IMR-90 (cell line): ENCODE results near the gene PSMB11. TPM values are rescaled to one million over a fixed set of nuclear protein-coding genes. Genes with fewer than 3 reads are reported as not detected.

Experiments
- ATAC-seq: fragments of 200-7000 bp; cut with Tn5 transposase; 2 replicates; pipeline ENCODE4 v1.9.1; 2020; ENCODE audit warnings: low read depth, mild to moderate bottlenecking, moderate library complexity
- BruUV-seq: library from RNA; stranded (reverse); fragments of 400-500 nt; replicated peaks from 2 replicates; lab custom pipeline; 2021; lab: Mats Ljungman, UMichigan
- CTCF ChIA-PET: fragments of 300-600 bp; formaldehyde crosslinking; extraction: SDS; loops from one replicate; lab custom pipeline; 2021; ENCODE audit warnings: antibody characterized with exemption; lab: Yijun Ruan, JAX
- POLR2A ChIA-PET: fragments of 300-600 bp; sonication (Branson Sonifier 250); formaldehyde crosslinking; loops from one replicate; lab custom pipeline; 2022; ENCODE audit warnings: antibody characterized with exemption; ENCODE audit not compliant: unreplicated experiment; lab: Charles Lee
- DNase-seq: peaks from one replicate; pipeline ENCODE4 v3.0.0; 2013
- H2AFZ ChIP-seq: replicated peaks from 2 replicates; pipeline ENCODE3; 2013; ENCODE audit warnings: low read length, mild to moderate bottlenecking; ENCODE audit not compliant: poor library complexity
- H2AK5ac ChIP-seq: 2 replicates; pipeline ENCODE4 v1.6.1; 2013; ENCODE audit warnings: low read depth, low read length, inconsistent platforms
- H2AK9ac ChIP-seq: replicated peaks from 2 replicates; pipeline ENCODE3; 2013; ENCODE audit warnings: mild to moderate bottlenecking, low read depth, low read length, moderate library complexity; ENCODE audit not compliant: poor library complexity
- H2BK120ac ChIP-seq: 2 replicates; pipeline ENCODE4 v1.6.1; 2013; ENCODE audit warnings: low read depth, low read length, inconsistent platforms
- H2BK15ac ChIP-seq: 3 replicates; pipeline ENCODE4 v1.6.1; 2013; ENCODE audit warnings: low read depth, low read length, inconsistent platforms
- H2BK20ac ChIP-seq: 2 replicates; pipeline ENCODE4 v1.6.1; 2013; ENCODE audit warnings: low read depth, mild to moderate bottlenecking, inconsistent platforms, low read length, moderate library complexity
- H2BK5ac ChIP-seq: 2 replicates; pipeline ENCODE4 v1.6.1; 2013; ENCODE audit warnings: mild to moderate bottlenecking, low read depth, low read length, inconsistent platforms; ENCODE audit not compliant: poor library complexity, severe bottlenecking
- H3K14ac ChIP-seq: replicated peaks from 2 replicates; pipeline ENCODE4 v1.6.1; 2013; ENCODE audit warnings: low read depth, low read length, inconsistent platforms
- H3K18ac ChIP-seq: 2 replicates; pipeline ENCODE4 v1.6.1; 2013; ENCODE audit warnings: low read depth, low read length, control low read depth
- H3K23ac ChIP-seq: 2 replicates; pipeline ENCODE4 v1.6.1; 2013; ENCODE audit warnings: low read depth, low read length, inconsistent platforms
- H3K27ac ChIP-seq: 2 replicates; pipeline ENCODE4 v1.5.1; 2013; ENCODE audit warnings: mild to moderate bottlenecking, control low read depth, low read length; ENCODE audit not compliant: insufficient read depth
- H3K27me3 ChIP-seq: 2 replicates; pipeline ENCODE4 v1.6.1; 2013; ENCODE audit warnings: low read length; ENCODE audit not compliant: control insufficient read depth, insufficient read depth
- H3K36me3 ChIP-seq: 2 replicates; pipeline ENCODE4 v1.6.1; 2013; ENCODE audit warnings: low read length, mixed read lengths; ENCODE audit not compliant: control insufficient read depth, insufficient read depth
- H3K4ac ChIP-seq: 2 replicates; pipeline ENCODE4 v1.6.1; 2013; ENCODE audit warnings: low read depth, low read length, inconsistent platforms
- H3K4me1 ChIP-seq: 2 replicates; pipeline ENCODE4 v1.6.1; 2013; ENCODE audit warnings: low read length, mixed read lengths; ENCODE audit not compliant: control insufficient read depth, insufficient read depth
- H3K4me2 ChIP-seq: 2 replicates; pipeline ENCODE4 v1.6.1; 2013; ENCODE audit warnings: low read depth, mild to moderate bottlenecking, control low read depth, low read length, moderate library complexity
- H3K4me3 ChIP-seq: 2 replicates; pipeline ENCODE4 v1.5.1; 2013; ENCODE audit warnings: low read depth, mild to moderate bottlenecking, control low read depth, low read length, moderate library complexity; ENCODE audit not compliant: insufficient read depth
- H3K56ac ChIP-seq: 2 replicates; pipeline ENCODE4 v1.6.1; 2013; ENCODE audit warnings: low read length, inconsistent platforms; ENCODE audit not compliant: insufficient read depth; ENCODE audit errors: extremely low read depth
- H3K79me1 ChIP-seq, 2 experiments: 2 replicates each; pipeline ENCODE4 v1.6.1; 2013; ENCODE audit warnings: low read length in 2 of 2, inconsistent platforms in 1 of 2, low read depth in 1 of 2
- H3K9ac ChIP-seq: 2 replicates; pipeline ENCODE4 v1.6.1; 2013; ENCODE audit warnings: low read depth, low read length, control low read depth
- H3K9me1 ChIP-seq: 2 replicates; pipeline ENCODE4 v1.6.1; 2013; ENCODE audit warnings: low read length, inconsistent platforms; ENCODE audit not compliant: insufficient read depth
- H3K9me3 ChIP-seq: 2 replicates; pipeline ENCODE4 v1.6.1; 2013; ENCODE audit warnings: low read length; ENCODE audit not compliant: control insufficient read depth, insufficient read depth
- H4K20me1 ChIP-seq: 2 replicates; pipeline ENCODE4 v1.6.1; 2013; ENCODE audit warnings: low read length, inconsistent platforms; ENCODE audit not compliant: insufficient read depth
- H4K5ac ChIP-seq: 2 replicates; pipeline ENCODE4 v1.6.1; 2013; ENCODE audit warnings: mild to moderate bottlenecking, low read depth, low read length, control low read depth
- H4K8ac ChIP-seq, 2 experiments: 2 replicates each; pipeline ENCODE4 v1.6.1; 2013; ENCODE audit warnings: low read depth in 2 of 2, low read length in 2 of 2, control low read depth in 1 of 2, inconsistent platforms in 1 of 2
- H4K91ac ChIP-seq: 2 replicates; pipeline ENCODE4 v1.6.1; 2013; ENCODE audit warnings: low read depth, low read length, inconsistent platforms; ENCODE audit not compliant: insufficient read depth
- BHLHE40 ChIP-seq: fragments of 150-350 bp; IDR thresholded peaks from 2 replicates; pipeline ENCODE4 v1.6.1; 2016; ENCODE audit warnings: mild to moderate bottlenecking, low read depth, low read length
- CEBPB ChIP-seq: IDR thresholded peaks from 2 replicates; pipeline ENCODE4 v1.6.1; 2012; ENCODE audit warnings: low read depth, low read length, improper control_type of control experiment
- CHD1 ChIP-seq: IDR thresholded peaks from 2 replicates; pipeline ENCODE4 v1.6.1; 2012; ENCODE audit warnings: low read depth, low read length, improper control_type of control experiment
- FOS ChIP-seq: fragments of 150-350 bp; IDR thresholded peaks from 2 replicates; pipeline ENCODE4 v1.6.1; 2016; ENCODE audit warnings: low read depth, low read length
- MAFK ChIP-seq: IDR thresholded peaks from 2 replicates; pipeline ENCODE4 v1.6.1; 2012; ENCODE audit warnings: low read depth, low read length, improper control_type of control experiment
- MXI1 ChIP-seq: IDR thresholded peaks from 2 replicates; pipeline ENCODE4 v1.6.1; 2012; ENCODE audit warnings: low read depth, mild to moderate bottlenecking, low read length, moderate library complexity, borderline replicate concordance
- NFE2L2 ChIP-seq: fragments of 150-350 bp; IDR thresholded peaks from 2 replicates; pipeline ENCODE4 v1.6.1; 2016; ENCODE audit warnings: low read depth, mild to moderate bottlenecking, low read length
- POLR2A ChIP-seq: IDR thresholded peaks from 2 replicates; pipeline ENCODE4 v1.6.1; 2012; ENCODE audit warnings: mild to moderate bottlenecking, low read depth, low read length
- RAD21 ChIP-seq: IDR thresholded peaks from 2 replicates; pipeline ENCODE4 v1.6.1; 2012; ENCODE audit warnings: low read length, improper control_type of control experiment
- SMC3 ChIP-seq: fragments of 150-350 bp; IDR thresholded peaks from 2 replicates; pipeline ENCODE4 v1.6.1; 2016; ENCODE audit warnings: low read depth, mild to moderate bottlenecking, antibody characterized with exemption, low read length, moderate library complexity
- WGBS, 2 experiments: methylation state at CpG; one replicate each; pipeline versions ENCODE4 v1.1.5 to v1.1.7; 2013; ENCODE audit warnings: missing lambda C conversion rate in 2 of 2; ENCODE audit not compliant: insufficient read length in 1 of 2; ENCODE audit errors: extremely low coverage in 2 of 2; 5-methylcytosine and 5-hydroxymethylcytosine counted together
- dilution Hi-C: fragments of 300-500 bp; cut with HindIII; formaldehyde crosslinking; loops from one replicate; pipeline ENCODE4 v1.14.3; 2018; ENCODE audit warnings: low sequenced_read_pairs; ENCODE audit not compliant: unreplicated experiment
- in situ Hi-C: fragments of 300-500 bp; cut with MboI; formaldehyde crosslinking; loops from 3 replicates; pipeline ENCODE4 v1.14.3; 2019; ENCODE audit warnings: low sequenced_read_pairs, inconsistent platforms, mixed read lengths
- intact Hi-C: fragments of 100-400 bp; cut with micrococcal nuclease; formaldehyde crosslinking; loops from 2 replicates; pipeline ENCODE4 v1.10.0; 2022
- polyA plus RNA-seq, 3 experiments: library from polyadenylated mRNA; depleted of rRNA; stranded (reverse); fragments of >200 nt; gene quantifications; 2 replicates each; pipeline ENCODE4 v1.2.3, GENCODE V29; 2012; ENCODE audit warnings: low replicate concordance in 1 of 3
- total RNA-seq: library from RNA; depleted of rRNA; stranded (reverse); fragments of >200 nt; gene quantifications from 2 replicates; pipeline ENCODE4 v1.2.3, GENCODE V29; 2012
- TF ChIP-seq, protein P1 (sequence below): conservative IDR thresholded peaks from 2 replicates; pipeline ENCODE4 v1.5.1; 2012; ENCODE audit warnings: mild to moderate bottlenecking, low read depth, low read length, improper control_type of control experiment
- TF ChIP-seq, protein P2 (sequence below): fragments of 150-350 bp; IDR thresholded peaks from 2 replicates; pipeline ENCODE4 v1.6.1; 2017; ENCODE audit warnings: mild to moderate bottlenecking, antibody characterized with exemption, low read length, low read depth
- TF ChIP-seq, protein P3 (sequence below): fragments of 150-350 bp; IDR thresholded peaks from 2 replicates; pipeline ENCODE4 v1.6.1; 2016; ENCODE audit warnings: low read depth, mild to moderate bottlenecking, low read length, moderate library complexity, borderline replicate concordance

The PSMB11 gene
- total and polyA plus RNA-seq, 2 of the 4 experiments (the other 2 are of a cell fraction): not detected

DNA sequence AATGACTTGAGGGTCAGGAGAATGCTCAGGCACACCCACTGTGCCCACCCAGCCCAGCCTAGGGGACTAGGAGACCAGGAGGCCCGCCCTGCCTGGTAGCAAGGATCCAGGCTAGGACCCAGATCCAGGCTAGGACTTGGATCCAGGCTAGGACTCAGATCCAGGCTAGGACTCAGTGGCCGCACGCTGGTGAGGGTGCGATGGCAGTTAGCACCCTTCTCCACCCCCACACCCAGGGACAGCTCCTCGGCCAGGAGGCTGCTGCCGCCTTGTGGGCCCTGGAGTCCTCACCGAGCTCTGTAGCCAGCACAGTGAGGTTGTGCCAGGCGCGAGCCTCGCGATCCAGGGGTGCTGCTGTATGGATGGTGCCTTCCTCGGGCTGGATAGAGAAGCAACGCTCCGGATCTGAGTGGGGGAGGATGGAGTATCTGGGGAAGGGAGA, 10.2 kb downstream of the PSMB11 start:
- BruUV-seq: no TSS peak
- Histone ChIP-seq H3K18ac (no peak overlapping the region), H3K27me3 (no peaks in the 10 kb centered on the region), H3K4me2 (no peak overlapping the region), H3K27ac (no peak overlapping the region), H2AK9ac (peak overlapping the region; percentile 23), H3K9me1 (peaks cover 3% of the 10 kb centered on the region; the same call in 1 of the 2 replicates), H3K79me1 (peaks cover 0 to 19% of the 10 kb centered on the region in 2 experiments; a peak in 2 of 4 replicates), H3K36me3 (peaks cover 2% of the 10 kb centered on the region; the same call in 1 of the 2 replicates), H3K4me1 (peaks cover 11% of the 10 kb centered on the region), H4K8ac (no peak overlapping the region), H2BK15ac (no peak overlapping the region), H3K9ac (no peak overlapping the region), H3K4me3 (no peak overlapping the region), H2BK120ac (no peak overlapping the region), H2BK20ac (no peak overlapping the region), H4K5ac (no peak overlapping the region), H3K9me3 (no peaks in the 10 kb centered on the region), H3K4ac (no peak overlapping the region), H4K20me1 (no peaks in the 10 kb centered on the region; the same call in 1 of the 2 replicates), H3K14ac (no peak overlapping the region), H2BK5ac (no peak overlapping the region), H2AFZ (no peak overlapping the region), H4K91ac (no peak overlapping the region), H2AK5ac (no peak overlapping the region), H3K23ac (no peak overlapping the region), H3K56ac (no peak overlapping the region)
- DNase-seq: no peak
- CTCF ChIA-PET: interaction anchor here (1.4 to 1.5 kb wide), 2 partner anchors 57 to 59 kb away, joined by 4 to 5 read pairs; no protein-coding TSS in a partner anchor
- WGBS, 2 experiments: 60% methylated on average over 2 of the region's 14 CpGs; no CpG with 5 or more reads in 1 of the 2 experiments
- POLR2A ChIA-PET: interaction anchor here (1.0 kb wide), 1 partner anchor 122 kb away, joined by 4 read pairs; no protein-coding TSS in a partner anchor
- ATAC-seq: no peak
- intact Hi-C loops (loop anchor here (1.0 kb wide), 1 partner anchor 34 kb away; no protein-coding TSS in a partner anchor), in situ Hi-C loops (loop anchor here (5.0 kb wide), 1 partner anchor 60 kb away; no protein-coding TSS in a partner anchor), dilution Hi-C loops (no loop called here)
- TF ChIP-seq CEBPB (no peak), NFE2L2 (no peak), BHLHE40 (no peak), MAFK (no peak), CHD1 (no peak), POLR2A (no peak), FOS (no peak), RAD21 (peak; percentile 27; the same call in 1 of the 2 replicates), MXI1 (no peak), SMC3 (no peak)
- TF ChIP-seq, protein P1, sequence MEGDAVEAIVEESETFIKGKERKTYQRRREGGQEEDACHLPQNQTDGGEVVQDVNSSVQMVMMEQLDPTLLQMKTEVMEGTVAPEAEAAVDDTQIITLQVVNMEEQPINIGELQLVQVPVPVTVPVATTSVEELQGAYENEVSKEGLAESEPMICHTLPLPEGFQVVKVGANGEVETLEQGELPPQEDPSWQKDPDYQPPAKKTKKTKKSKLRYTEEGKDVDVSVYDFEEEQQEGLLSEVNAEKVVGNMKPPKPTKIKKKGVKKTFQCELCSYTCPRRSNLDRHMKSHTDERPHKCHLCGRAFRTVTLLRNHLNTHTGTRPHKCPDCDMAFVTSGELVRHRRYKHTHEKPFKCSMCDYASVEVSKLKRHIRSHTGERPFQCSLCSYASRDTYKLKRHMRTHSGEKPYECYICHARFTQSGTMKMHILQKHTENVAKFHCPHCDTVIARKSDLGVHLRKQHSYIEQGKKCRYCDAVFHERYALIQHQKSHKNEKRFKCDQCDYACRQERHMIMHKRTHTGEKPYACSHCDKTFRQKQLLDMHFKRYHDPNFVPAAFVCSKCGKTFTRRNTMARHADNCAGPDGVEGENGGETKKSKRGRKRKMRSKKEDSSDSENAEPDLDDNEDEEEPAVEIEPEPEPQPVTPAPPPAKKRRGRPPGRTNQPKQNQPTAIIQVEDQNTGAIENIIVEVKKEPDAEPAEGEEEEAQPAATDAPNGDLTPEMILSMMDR: 0 out of 2 replicates have a peak, but pooled peaks have one; percentile 3
- TF ChIP-seq, protein P2, sequence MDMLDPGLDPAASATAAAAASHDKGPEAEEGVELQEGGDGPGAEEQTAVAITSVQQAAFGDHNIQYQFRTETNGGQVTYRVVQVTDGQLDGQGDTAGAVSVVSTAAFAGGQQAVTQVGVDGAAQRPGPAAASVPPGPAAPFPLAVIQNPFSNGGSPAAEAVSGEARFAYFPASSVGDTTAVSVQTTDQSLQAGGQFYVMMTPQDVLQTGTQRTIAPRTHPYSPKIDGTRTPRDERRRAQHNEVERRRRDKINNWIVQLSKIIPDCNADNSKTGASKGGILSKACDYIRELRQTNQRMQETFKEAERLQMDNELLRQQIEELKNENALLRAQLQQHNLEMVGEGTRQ: no peak
- TF ChIP-seq, protein P3, sequence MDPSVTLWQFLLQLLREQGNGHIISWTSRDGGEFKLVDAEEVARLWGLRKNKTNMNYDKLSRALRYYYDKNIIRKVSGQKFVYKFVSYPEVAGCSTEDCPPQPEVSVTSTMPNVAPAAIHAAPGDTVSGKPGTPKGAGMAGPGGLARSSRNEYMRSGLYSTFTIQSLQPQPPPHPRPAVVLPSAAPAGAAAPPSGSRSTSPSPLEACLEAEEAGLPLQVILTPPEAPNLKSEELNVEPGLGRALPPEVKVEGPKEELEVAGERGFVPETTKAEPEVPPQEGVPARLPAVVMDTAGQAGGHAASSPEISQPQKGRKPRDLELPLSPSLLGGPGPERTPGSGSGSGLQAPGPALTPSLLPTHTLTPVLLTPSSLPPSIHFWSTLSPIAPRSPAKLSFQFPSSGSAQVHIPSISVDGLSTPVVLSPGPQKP: no peak
